ENCODE data around the gene TTBK2.

DNA sequence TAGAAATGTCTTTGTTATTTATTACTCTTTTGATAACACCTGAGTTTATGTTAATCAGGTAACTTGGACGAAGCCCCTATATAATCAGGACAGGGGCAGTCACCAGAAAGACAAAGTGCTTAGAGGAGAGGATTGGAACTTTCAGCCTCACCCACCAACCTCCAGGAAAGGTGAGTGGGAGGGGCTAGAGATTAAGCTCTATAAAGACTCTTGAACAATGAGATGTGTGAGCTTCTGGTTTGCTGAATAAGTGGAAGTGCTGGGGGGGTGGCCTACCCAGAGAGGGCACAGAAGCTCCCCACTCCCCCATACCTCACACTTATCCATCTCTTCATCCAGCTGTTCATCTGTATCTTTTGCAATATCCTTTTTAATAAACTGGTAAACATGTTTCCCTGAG, 73.9 kb downstream of the TTBK2 start:
- no peak for TF ChIP-seq CTCF (IDR thresholded peaks at IDR 0.05; ENCODE audit: insufficient read depth, low read length)
- TF ChIP-seq SPI1 (IDR thresholded peaks at IDR 0.05; ENCODE audit: borderline replicate concordance, low read depth): no peak
- TF ChIP-seq POLR2AphosphoS5 (IDR thresholded peaks at IDR 0.05; ENCODE audit: low read depth): no peak
- TF ChIP-seq, protein P1, sequence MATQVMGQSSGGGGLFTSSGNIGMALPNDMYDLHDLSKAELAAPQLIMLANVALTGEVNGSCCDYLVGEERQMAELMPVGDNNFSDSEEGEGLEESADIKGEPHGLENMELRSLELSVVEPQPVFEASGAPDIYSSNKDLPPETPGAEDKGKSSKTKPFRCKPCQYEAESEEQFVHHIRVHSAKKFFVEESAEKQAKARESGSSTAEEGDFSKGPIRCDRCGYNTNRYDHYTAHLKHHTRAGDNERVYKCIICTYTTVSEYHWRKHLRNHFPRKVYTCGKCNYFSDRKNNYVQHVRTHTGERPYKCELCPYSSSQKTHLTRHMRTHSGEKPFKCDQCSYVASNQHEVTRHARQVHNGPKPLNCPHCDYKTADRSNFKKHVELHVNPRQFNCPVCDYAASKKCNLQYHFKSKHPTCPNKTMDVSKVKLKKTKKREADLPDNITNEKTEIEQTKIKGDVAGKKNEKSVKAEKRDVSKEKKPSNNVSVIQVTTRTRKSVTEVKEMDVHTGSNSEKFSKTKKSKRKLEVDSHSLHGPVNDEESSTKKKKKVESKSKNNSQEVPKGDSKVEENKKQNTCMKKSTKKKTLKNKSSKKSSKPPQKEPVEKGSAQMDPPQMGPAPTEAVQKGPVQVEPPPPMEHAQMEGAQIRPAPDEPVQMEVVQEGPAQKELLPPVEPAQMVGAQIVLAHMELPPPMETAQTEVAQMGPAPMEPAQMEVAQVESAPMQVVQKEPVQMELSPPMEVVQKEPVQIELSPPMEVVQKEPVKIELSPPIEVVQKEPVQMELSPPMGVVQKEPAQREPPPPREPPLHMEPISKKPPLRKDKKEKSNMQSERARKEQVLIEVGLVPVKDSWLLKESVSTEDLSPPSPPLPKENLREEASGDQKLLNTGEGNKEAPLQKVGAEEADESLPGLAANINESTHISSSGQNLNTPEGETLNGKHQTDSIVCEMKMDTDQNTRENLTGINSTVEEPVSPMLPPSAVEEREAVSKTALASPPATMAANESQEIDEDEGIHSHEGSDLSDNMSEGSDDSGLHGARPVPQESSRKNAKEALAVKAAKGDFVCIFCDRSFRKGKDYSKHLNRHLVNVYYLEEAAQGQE (IDR thresholded peaks at IDR 0.05; ENCODE audit: insufficient replicate concordance, low read depth): no peak
